Tibial artery (tissue), 4 donors: ENCODE measurements around the gene TRPT1.
A peak's percentile ranks its signal among the peaks of the same experiment; 100 is the strongest.

ENCODE experiments used
- DNase-seq, 2 donors: peaks; one replicate each; pipeline ENCODE4 v3.0.0-alpha.2; 2019
- H3K27ac ChIP-seq, 2 donors: fragments of 200-600 bp; sonication (generic) in 1 of 2; 1 replicate in 1 of 2; 2 replicates in 1 of 2; pipeline ENCODE4 v1.5.1; 2018 to 2019; ENCODE audit warnings: mild to moderate bottlenecking in 1 of 2
- H3K27me3 ChIP-seq, 2 donors: fragments of 200-600 bp; sonication (generic) in 1 of 2; one replicate each; pipeline versions ENCODE4 v1.5.1 to v1.6.0; 2016 to 2019
- H3K36me3 ChIP-seq, 3 donors: fragments of 200-600 bp; sonication (generic) in 2 of 3; one replicate each; pipeline ENCODE4 v1.5.1; 2016 to 2019; ENCODE audit warnings: mild to moderate bottlenecking in 2 of 3
- H3K4me1 ChIP-seq, 4 donors: fragments of 200-600 bp; sonication (generic) in 2 of 4; 1 replicate in 3 of 4; 2 replicates in 1 of 4; pipeline ENCODE4 v1.5.1; 2016 to 2019
- H3K4me3 ChIP-seq, 2 donors: fragments of 200-600 bp; sonication (generic) in 1 of 2; 1 replicate in 1 of 2; 2 replicates in 1 of 2; pipeline ENCODE4 v1.5.1; 2018 to 2019; ENCODE audit warnings: mild to moderate bottlenecking in 2 of 2
- H3K9me3 ChIP-seq, 3 donors: fragments of 200-600 bp; sonication (generic) in 1 of 3; one replicate each; pipeline ENCODE4 v1.5.1; 2016 to 2019
- CTCF ChIP-seq, 2 experiments: fragments of 200-600 bp in 1 of 2; fragments of 450-650 bp in 1 of 2; IDR thresholded peaks; one replicate each; pipeline ENCODE4 v1.5.1; 2017 to 2019; ENCODE audit warnings: antibody characterized with exemption in 2 of 2, mild to moderate bottlenecking in 1 of 2, moderate library complexity in 1 of 2
- intact Hi-C: fragments of 100-400 bp; cut with DNase I; formaldehyde crosslinking; loops from one replicate; pipeline ENCODE4 v1.15.0; 2023; ENCODE audit warnings: low total_unique reads

TRPT1 gene

GRCh38 chr11:64255135-64256128, 29.4 kb upstream of the TRPT1 start:
- H3K36me3 ChIP-seq = peaks cover 16 to 64% (median 55%) of the 10 kb centered on the region in 3 donors
- TF ChIP-seq CTCF (IDR thresholded peaks at IDR 0.05) = no peak
- peaks cover 0 to 34% (median 30%) of the 10 kb centered on the region in 4 donors for H3K4me1 ChIP-seq
- no peak overlapping the region for H3K27ac ChIP-seq
- H3K4me3 ChIP-seq = no peak overlapping the region
- H3K27me3 ChIP-seq = no peaks in the 10 kb centered on the region
- intact Hi-C loops = no loop called here
- H3K9me3 ChIP-seq = no peaks in the 10 kb centered on the region
- no peak for DNase-seq

- intact Hi-C loops = no loop called here
- no peak overlapping the region for H3K4me3 ChIP-seq
- no peaks in the 10 kb centered on the region for H3K9me3 ChIP-seq
- no peak for DNase-seq
- H3K36me3 ChIP-seq = peaks cover 8 to 53% (median 46%) of the 10 kb centered on the region in 3 donors
- no peaks in the 10 kb centered on the region for H3K27me3 ChIP-seq
- TF ChIP-seq CTCF (IDR thresholded peaks at IDR 0.05) = no peak
- peak overlapping the region; percentile 1 to 82 for H3K27ac ChIP-seq
- H3K4me1 ChIP-seq = peaks cover 0 to 37% (median 31%) of the 10 kb centered on the region in 4 donors
Measured at GRCh38 chr11:64254326-64254725, 28.3 kb upstream of the TRPT1 start.

GRCh38 chr11:64253481-64253880, 27.5 kb upstream of the TRPT1 start:
- intact Hi-C loops = no loop called here
- H3K9me3 ChIP-seq = no peaks in the 10 kb centered on the region
- H3K27ac ChIP-seq = peak overlapping the region; percentile 1 to 82
- TF ChIP-seq CTCF (IDR thresholded peaks at IDR 0.05) = no peak
- no peaks in the 10 kb centered on the region for H3K27me3 ChIP-seq
- no peak overlapping the region for H3K4me3 ChIP-seq
- H3K4me1 ChIP-seq = peaks cover 0 to 37% (median 31%) of the 10 kb centered on the region in 4 donors
- DNase-seq = peak; percentile 56 to 87
- H3K36me3 ChIP-seq = peaks cover 8 to 44% (median 38%) of the 10 kb centered on the region in 3 donors

- Histone ChIP-seq H3K4me1 (peaks cover 0 to 37% (median 32%) of the 10 kb centered on the region in 4 donors), H3K27ac (peak overlapping the region; percentile 82), H3K27me3 (no peaks in the 10 kb centered on the region), H3K9me3 (no peaks in the 10 kb centered on the region), H3K4me3 (peak overlapping the region; percentile 81 to 96), H3K36me3 (peaks cover 8 to 40% (median 33%) of the 10 kb centered on the region in 3 donors)
- intact Hi-C loops = no loop called here
- DNase-seq = no peak
- TF ChIP-seq CTCF (IDR thresholded peaks at IDR 0.05) = no peak
Measured at GRCh38 chr11:64253043-64253442, 27.1 kb upstream of the TRPT1 start.

- Histone ChIP-seq H3K4me1 (peaks cover 0 to 43% (median 37%) of the 10 kb centered on the region in 4 donors), H3K9me3 (no peaks in the 10 kb centered on the region), H3K4me3 (peak overlapping the region; percentile 81 to 96), H3K36me3 (peaks cover 8 to 32% (median 28%) of the 10 kb centered on the region in 3 donors), H3K27me3 (no peaks in the 10 kb centered on the region), H3K27ac (peak overlapping the region; percentile 82)
- intact Hi-C loops = no loop called here
- TF ChIP-seq CTCF (IDR thresholded peaks at IDR 0.05) = peak in 1 of 2 experiments; percentile 10
- DNase-seq = peak in 1 of 2 donors; percentile 86
Measured at GRCh38 chr11:64252003-64252872, 26.3 kb upstream of the TRPT1 start.
